ENCODE data around the gene UBAC2. TPM values are rescaled to one million over a fixed set of nuclear protein-coding genes. Genes with fewer than 3 reads are reported as not detected.
A peak's percentile ranks its signal among the peaks of the same experiment; 100 is the strongest.

The UBAC2 gene
- polyA plus RNA-seq, 3 donors: 59.6 to 113 (median 96.7) TPM

DNA sequence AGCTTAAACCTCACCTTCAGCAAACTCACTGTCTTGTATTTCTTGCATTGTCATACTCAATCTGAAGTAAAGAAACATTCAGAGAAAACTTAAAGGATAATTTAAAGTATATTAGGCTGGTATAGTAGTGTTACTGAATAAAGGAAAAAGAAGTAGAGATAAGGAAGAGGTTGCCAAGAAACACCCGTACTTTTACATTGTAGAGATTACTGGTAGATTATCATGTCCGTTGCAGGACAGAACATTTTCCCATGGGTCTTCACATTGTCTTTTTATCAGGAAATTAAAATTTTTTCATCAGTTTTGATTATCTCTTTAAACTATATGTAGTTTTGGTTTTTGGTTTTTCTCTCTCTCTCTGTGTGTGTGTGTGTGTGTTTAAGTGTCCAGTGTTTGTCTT lies 126.5 kb downstream of the UBAC2 start:
- H3K27ac ChIP-seq (ENCODE audit: low read depth in 1 of 2, low read length in 2 of 2): no peak overlapping the region
- no peak overlapping the region for H3K4me2 ChIP-seq (replicated peaks; ENCODE audit: extremely low read depth, low read length, poor library complexity, severe bottlenecking)
- DNase-seq: no peak
- no peak overlapping the region for H3K9ac ChIP-seq (ENCODE audit: insufficient read depth, low read length, poor library complexity, severe bottlenecking)
- Mint-ChIP-seq H3K36me3 (peaks cover 54 to 60% of the 10 kb centered on the region in 2 donors), H3K4me3 (no peak overlapping the region), H3K9me3 (peaks cover 0 to 1% (median 0%) of the 10 kb centered on the region in 7 donors), H3K4me1 (peaks cover 35% of the 10 kb centered on the region), H3K27ac (peak overlapping the region in 2 of 7 donors; percentile 3 to 36), H3K27me3 (ENCODE audit: low read depth in 3 of 3) (peaks cover 0 to 3% (median 3%) of the 10 kb centered on the region in 3 donors)
- TF ChIP-seq, protein P1, sequence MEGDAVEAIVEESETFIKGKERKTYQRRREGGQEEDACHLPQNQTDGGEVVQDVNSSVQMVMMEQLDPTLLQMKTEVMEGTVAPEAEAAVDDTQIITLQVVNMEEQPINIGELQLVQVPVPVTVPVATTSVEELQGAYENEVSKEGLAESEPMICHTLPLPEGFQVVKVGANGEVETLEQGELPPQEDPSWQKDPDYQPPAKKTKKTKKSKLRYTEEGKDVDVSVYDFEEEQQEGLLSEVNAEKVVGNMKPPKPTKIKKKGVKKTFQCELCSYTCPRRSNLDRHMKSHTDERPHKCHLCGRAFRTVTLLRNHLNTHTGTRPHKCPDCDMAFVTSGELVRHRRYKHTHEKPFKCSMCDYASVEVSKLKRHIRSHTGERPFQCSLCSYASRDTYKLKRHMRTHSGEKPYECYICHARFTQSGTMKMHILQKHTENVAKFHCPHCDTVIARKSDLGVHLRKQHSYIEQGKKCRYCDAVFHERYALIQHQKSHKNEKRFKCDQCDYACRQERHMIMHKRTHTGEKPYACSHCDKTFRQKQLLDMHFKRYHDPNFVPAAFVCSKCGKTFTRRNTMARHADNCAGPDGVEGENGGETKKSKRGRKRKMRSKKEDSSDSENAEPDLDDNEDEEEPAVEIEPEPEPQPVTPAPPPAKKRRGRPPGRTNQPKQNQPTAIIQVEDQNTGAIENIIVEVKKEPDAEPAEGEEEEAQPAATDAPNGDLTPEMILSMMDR (IDR thresholded peaks at IDR 0.05): no peak
- no peaks in the 10 kb centered on the region for H3K27me3 ChIP-seq (ENCODE audit: control insufficient read depth in 2 of 2, insufficient read depth in 2 of 2, low read length in 2 of 2)
- H3K36me3 ChIP-seq (replicated peaks in 1 of 2; ENCODE audit: control insufficient read depth in 1 of 2, insufficient read depth in 2 of 2, low read length in 2 of 2): peaks cover 16 to 53% of the 10 kb centered on the region in 2 donors
- H3K4me1 ChIP-seq (ENCODE audit: control insufficient read depth in 1 of 2, insufficient read depth in 2 of 2, low read length in 2 of 2): peaks cover 21 to 24% of the 10 kb centered on the region in 2 donors
- no peak overlapping the region for H3K4me3 ChIP-seq (replicated peaks in 1 of 3; ENCODE audit: low read depth in 2 of 3, low read length in 3 of 3)
- WGBS (ENCODE audit: insufficient coverage): no CpG with 5 or more reads among the region's 2 CpGs
- no peak overlapping the region for H2AFZ ChIP-seq (ENCODE audit: insufficient read depth, low read depth, low read length, poor library complexity, severe bottlenecking)
- H3K9me3 ChIP-seq (replicated peaks in 1 of 2; ENCODE audit: control insufficient read depth in 1 of 2, insufficient read depth in 1 of 2, low read length in 2 of 2): no peaks in the 10 kb centered on the region
- H3K79me2 ChIP-seq (ENCODE audit: insufficient read depth, low read length): peaks cover 25% of the 10 kb centered on the region
- intact Hi-C loops (cut with micrococcal nuclease): loop anchor here in 1 of 2 donors (10.0 kb wide), 1 partner anchor 48 kb away; no protein-coding TSS in a partner anchor
- no peaks in the 10 kb centered on the region for H4K20me1 ChIP-seq (ENCODE audit: insufficient read depth, low read length)

DNA sequence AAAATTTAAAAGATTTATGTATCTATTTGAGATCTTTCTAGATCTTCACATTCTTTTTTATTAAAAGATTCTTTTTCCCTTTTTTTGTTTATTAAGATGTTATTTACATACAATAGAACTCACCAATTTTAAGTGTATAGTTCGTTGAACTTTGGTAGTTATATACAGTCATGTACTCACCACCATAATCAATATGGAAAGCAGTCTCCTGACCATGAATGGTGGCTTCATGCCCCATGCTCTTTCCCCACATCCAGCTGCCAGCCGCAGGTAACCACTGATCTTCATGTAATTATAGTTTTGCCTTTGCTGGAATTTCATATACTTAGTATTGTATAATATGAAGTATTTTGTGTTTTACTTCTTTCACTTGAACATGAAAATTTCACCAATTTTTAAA lies 127.1 kb downstream of the UBAC2 start:
- H3K27me3 Mint-ChIP-seq (ENCODE audit: low read depth in 3 of 3): peaks cover 0 to 3% (median 3%) of the 10 kb centered on the region in 3 donors
- peaks cover 35% of the 10 kb centered on the region for H3K4me1 Mint-ChIP-seq
- peaks cover 0 to 1% (median 0%) of the 10 kb centered on the region in 7 donors for H3K9me3 Mint-ChIP-seq
- no peak overlapping the region for H2AFZ ChIP-seq (ENCODE audit: insufficient read depth, low read depth, low read length, poor library complexity, severe bottlenecking)
- H3K4me3 ChIP-seq (replicated peaks in 1 of 3; ENCODE audit: low read depth in 2 of 3, low read length in 3 of 3): no peak overlapping the region
- peaks cover 16 to 54% of the 10 kb centered on the region in 2 donors for H3K36me3 ChIP-seq (replicated peaks in 1 of 2; ENCODE audit: control insufficient read depth in 1 of 2, insufficient read depth in 2 of 2, low read length in 2 of 2)
- no peak overlapping the region for H3K4me2 ChIP-seq (replicated peaks; ENCODE audit: extremely low read depth, low read length, poor library complexity, severe bottlenecking)
- no peaks in the 10 kb centered on the region for H3K27me3 ChIP-seq (ENCODE audit: control insufficient read depth in 2 of 2, insufficient read depth in 2 of 2, low read length in 2 of 2)
- H4K20me1 ChIP-seq (ENCODE audit: insufficient read depth, low read length): no peaks in the 10 kb centered on the region
- peaks cover 21 to 25% of the 10 kb centered on the region in 2 donors for H3K4me1 ChIP-seq (ENCODE audit: control insufficient read depth in 1 of 2, insufficient read depth in 2 of 2, low read length in 2 of 2)
- peaks cover 25% of the 10 kb centered on the region for H3K79me2 ChIP-seq (ENCODE audit: insufficient read depth, low read length)
- peaks cover 59 to 65% of the 10 kb centered on the region in 2 donors for H3K36me3 Mint-ChIP-seq
- intact Hi-C loops (cut with micrococcal nuclease): loop anchor here in 1 of 2 donors (10.0 kb wide), 1 partner anchor 47 kb away; no protein-coding TSS in a partner anchor
- H3K4me3 Mint-ChIP-seq: no peak overlapping the region
- no CpG with 5 or more reads among the region's 2 CpGs for WGBS (ENCODE audit: insufficient coverage)
- H3K27ac Mint-ChIP-seq: no peak overlapping the region
- TF ChIP-seq, protein P1 (IDR thresholded peaks at IDR 0.05): no peak
- no peak for DNase-seq
- no peak overlapping the region for H3K27ac ChIP-seq (ENCODE audit: low read depth in 1 of 2, low read length in 2 of 2)
- no peaks in the 10 kb centered on the region for H3K9me3 ChIP-seq (replicated peaks in 1 of 2; ENCODE audit: control insufficient read depth in 1 of 2, insufficient read depth in 1 of 2, low read length in 2 of 2)
- no peak overlapping the region for H3K9ac ChIP-seq (ENCODE audit: insufficient read depth, low read length, poor library complexity, severe bottlenecking)

Data from CD14-positive monocyte (primary cell).